Mesodermal cell (in vitro differentiated cells): ENCODE results near the gene SNRPF.

Source experiments
- H3K27ac ChIP-seq: 2 replicates; pipeline ENCODE4 v1.7.0; 2013; ENCODE audit warnings: mild to moderate bottlenecking, low read depth, low read length, moderate library complexity; ENCODE audit not compliant: severe bottlenecking
- H3K36me3 ChIP-seq: 2 replicates; pipeline ENCODE4 v1.7.1; 2013; ENCODE audit warnings: mild to moderate bottlenecking, low read length, moderate library complexity; ENCODE audit not compliant: control insufficient read depth, insufficient read depth
- H3K4me1 ChIP-seq: one replicate; pipeline ENCODE4 v1.7.1; 2013; ENCODE audit warnings: mild to moderate bottlenecking, low read length; ENCODE audit not compliant: insufficient read depth, control insufficient read depth, poor library complexity, severe bottlenecking
- H3K4me3 ChIP-seq: 2 replicates; pipeline ENCODE4 v1.7.0; 2013; ENCODE audit warnings: low read length, control low read depth, mild to moderate bottlenecking; ENCODE audit not compliant: insufficient read depth, poor library complexity, severe bottlenecking; ENCODE audit errors: extremely low read depth
- H3K9me3 ChIP-seq: 2 replicates; pipeline ENCODE4 v1.7.1; 2013; ENCODE audit warnings: mild to moderate bottlenecking, low read length, moderate library complexity; ENCODE audit not compliant: control insufficient read depth
- WGBS, 2 experiments: methylation state at CpG; one replicate each; pipeline ENCODE4 v1.1.5; 2013; ENCODE audit warnings: missing lambda C conversion rate in 2 of 2; ENCODE audit not compliant: insufficient coverage in 2 of 2; 5-methylcytosine and 5-hydroxymethylcytosine counted together

Gene SNRPF

GRCh38 chr12:95887311-95887710 is 28.6 kb downstream of the SNRPF start:
- no peaks in the 10 kb centered on the region for H3K4me1 ChIP-seq
- no peak overlapping the region for H3K4me3 ChIP-seq
- H3K27ac ChIP-seq, result no peak overlapping the region
- no peaks in the 10 kb centered on the region for H3K36me3 ChIP-seq
- peaks cover 14% of the 10 kb centered on the region for H3K9me3 ChIP-seq
- 94 to 96% methylated on average over 4 to 5 of the region's 5 CpGs for WGBS, 2 experiments

- Histone ChIP-seq H3K4me1 (no peaks in the 10 kb centered on the region), H3K9me3 (no peaks in the 10 kb centered on the region), H3K4me3 (no peak overlapping the region), H3K36me3 (no peaks in the 10 kb centered on the region), H3K27ac (no peak overlapping the region)
- WGBS, 2 experiments, result 100% methylated on average over 1 of the region's 3 CpGs; no CpG with 5 or more reads in 1 of the 2 experiments
Measured at GRCh38 chr12:95890958-95891357, 32.2 kb downstream of the SNRPF start.

GRCh38 chr12:95896846-95897245 is 38.1 kb downstream of the SNRPF start:
- Histone ChIP-seq H3K4me3 (no peak overlapping the region), H3K4me1 (no peaks in the 10 kb centered on the region), H3K36me3 (no peaks in the 10 kb centered on the region), H3K9me3 (no peaks in the 10 kb centered on the region), H3K27ac (no peak overlapping the region)
- 53% methylated on average over 2 of the region's 4 CpGs; no CpG with 5 or more reads in 1 of the 2 experiments for WGBS, 2 experiments

GRCh38 chr12:95898081-95898480 is 39.3 kb downstream of the SNRPF start:
- no peaks in the 10 kb centered on the region for H3K4me1 ChIP-seq
- H3K36me3 ChIP-seq, result no peaks in the 10 kb centered on the region
- no peak overlapping the region for H3K4me3 ChIP-seq
- H3K27ac ChIP-seq, result no peak overlapping the region
- no CpG with 5 or more reads among the region's 4 CpGs for WGBS, 2 experiments
- H3K9me3 ChIP-seq, result no peaks in the 10 kb centered on the region

GRCh38 chr12:95908573-95908972 is 49.8 kb downstream of the SNRPF start:
- Histone ChIP-seq H3K27ac (no peak overlapping the region), H3K9me3 (peaks cover 7% of the 10 kb centered on the region), H3K4me1 (no peaks in the 10 kb centered on the region), H3K4me3 (no peak overlapping the region), H3K36me3 (no peaks in the 10 kb centered on the region)

GRCh38 chr12:95909871-95910270 is 51.1 kb downstream of the SNRPF start:
- Histone ChIP-seq H3K4me1 (no peaks in the 10 kb centered on the region), H3K4me3 (no peak overlapping the region), H3K36me3 (no peaks in the 10 kb centered on the region), H3K27ac (no peak overlapping the region), H3K9me3 (peaks cover 7% of the 10 kb centered on the region)
- WGBS, 2 experiments, result 92% methylated on average over 2 of the region's 3 CpGs; no CpG with 5 or more reads in 1 of the 2 experiments
